ENCODE results near the gene AVP. TPM values are rescaled to one million over a fixed set of nuclear protein-coding genes. Genes with fewer than 3 reads are reported as not detected.
A peak's percentile ranks its signal among the peaks of the same experiment; 100 is the strongest.

The AVP gene
- total and polyA plus RNA-seq, 2 of the 13 experiments (the other 11 are each of a cell fraction or from before 2014, with no cell fraction given), result 0.12 TPM; not detected in 1

DNA sequence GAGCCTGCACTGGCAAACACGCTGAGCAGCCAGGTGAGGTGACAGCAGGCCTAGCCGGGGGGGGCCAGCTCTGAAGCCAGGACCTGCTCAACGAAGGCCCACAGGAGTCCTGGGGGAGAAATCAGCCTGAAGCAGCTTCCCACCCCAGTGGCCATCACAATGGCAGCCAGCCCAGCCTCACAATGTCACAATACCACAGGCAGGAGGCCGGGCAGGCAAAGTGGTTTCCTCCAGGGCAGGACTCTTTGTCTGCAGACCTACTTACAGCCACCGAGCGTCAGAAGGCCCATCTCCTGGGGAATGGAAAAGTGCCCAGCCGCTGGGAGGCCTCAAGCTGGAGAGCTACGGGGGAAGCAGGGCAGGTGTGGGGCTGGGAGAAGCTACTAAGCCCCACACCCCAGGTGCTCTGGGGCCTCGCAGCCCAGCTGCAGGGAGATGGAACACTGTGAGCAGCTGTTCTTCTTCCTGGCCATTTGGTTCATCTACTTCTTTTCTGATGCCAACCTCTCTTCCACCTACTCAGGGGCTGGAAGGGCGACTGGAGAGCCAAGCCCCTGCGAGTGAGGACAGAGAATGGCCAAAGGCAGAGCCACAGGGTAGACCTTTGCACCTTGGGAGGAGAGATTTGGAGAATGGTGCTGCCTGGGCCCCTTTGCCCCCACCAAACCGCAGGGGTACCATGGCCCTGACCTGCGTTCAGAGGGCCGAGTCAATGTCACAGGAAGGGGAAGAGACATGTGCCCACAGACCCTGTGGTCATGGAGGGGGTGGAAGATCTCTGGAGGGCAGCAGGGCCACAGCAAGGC, 22.3 kb upstream of the AVP start (continued):
- TF ChIP-seq SRSF1 (optimal IDR thresholded peaks at IDR 0.05; ENCODE audit: low read depth, low read length), result peak; percentile 10
- peak; percentile 88 for TF ChIP-seq HDAC2 (CRISPR knock-in tag; IDR thresholded peaks at IDR 0.05)
- peak; percentile 33; the same call in 1 of the 2 replicates for TF ChIP-seq SAP130 (CRISPR knock-in tag; IDR thresholded peaks at IDR 0.05; ENCODE audit: low read depth)
- TF ChIP-seq ZNF567 (CRISPR knock-in tag; IDR thresholded peaks at IDR 0.05; ENCODE audit: borderline replicate concordance), result 0 out of 2 replicates have a peak, but pooled peaks have one; percentile 86
- peak in 1 of 2 experiments; percentile 83; a peak in 2 of 4 replicates for TF ChIP-seq EP300 (IDR thresholded peaks at IDR 0.05; ENCODE audit: low read depth in 2 of 2, low read length in 2 of 2)
- peak; percentile 78 for TF ChIP-seq EP300 (CRISPR knock-in tag; IDR thresholded peaks at IDR 0.05; ENCODE audit: borderline replicate concordance)
- TF ChIP-seq, protein P1, sequence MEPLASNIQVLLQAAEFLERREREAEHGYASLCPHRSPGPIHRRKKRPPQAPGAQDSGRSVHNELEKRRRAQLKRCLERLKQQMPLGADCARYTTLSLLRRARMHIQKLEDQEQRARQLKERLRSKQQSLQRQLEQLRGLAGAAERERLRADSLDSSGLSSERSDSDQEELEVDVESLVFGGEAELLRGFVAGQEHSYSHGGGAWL (CRISPR knock-in tag; IDR thresholded peaks at IDR 0.05), result no peak
- TF ChIP-seq ZNF709 (CRISPR knock-in tag; IDR thresholded peaks at IDR 0.05), result no peak
- TF ChIP-seq, protein P2, sequence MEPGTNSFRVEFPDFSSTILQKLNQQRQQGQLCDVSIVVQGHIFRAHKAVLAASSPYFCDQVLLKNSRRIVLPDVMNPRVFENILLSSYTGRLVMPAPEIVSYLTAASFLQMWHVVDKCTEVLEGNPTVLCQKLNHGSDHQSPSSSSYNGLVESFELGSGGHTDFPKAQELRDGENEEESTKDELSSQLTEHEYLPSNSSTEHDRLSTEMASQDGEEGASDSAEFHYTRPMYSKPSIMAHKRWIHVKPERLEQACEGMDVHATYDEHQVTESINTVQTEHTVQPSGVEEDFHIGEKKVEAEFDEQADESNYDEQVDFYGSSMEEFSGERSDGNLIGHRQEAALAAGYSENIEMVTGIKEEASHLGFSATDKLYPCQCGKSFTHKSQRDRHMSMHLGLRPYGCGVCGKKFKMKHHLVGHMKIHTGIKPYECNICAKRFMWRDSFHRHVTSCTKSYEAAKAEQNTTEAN (CRISPR knock-in tag; conservative IDR thresholded peaks at IDR 0.05), result no peak
- no peak for TF ChIP-seq PRPF4 (IDR thresholded peaks at IDR 0.05; ENCODE audit: low read depth, low read length, poor library complexity, severe bottlenecking)
- no peak for TF ChIP-seq HNRNPUL1 (IDR thresholded peaks at IDR 0.05; ENCODE audit: low read depth, low read length)
- TF ChIP-seq TOPORS (CRISPR knock-in tag; IDR thresholded peaks at IDR 0.05), result no peak; the same call in 1 of the 2 replicates
- no peak for TF ChIP-seq ZSCAN20 (CRISPR knock-in tag; IDR thresholded peaks at IDR 0.05; ENCODE audit: borderline replicate concordance)
- TF ChIP-seq SP140L (CRISPR knock-in tag; IDR thresholded peaks at IDR 0.05; ENCODE audit: borderline replicate concordance), result no peak
- TF ChIP-seq NCOA5 (CRISPR knock-in tag; IDR thresholded peaks at IDR 0.05), result no peak
- no peak for TF ChIP-seq ZNF234 (CRISPR knock-in tag; conservative IDR thresholded peaks at IDR 0.05)
- 0 out of 2 replicates have a peak, but pooled peaks have one; percentile 77 for TF ChIP-seq ZFP90 (CRISPR knock-in tag; IDR thresholded peaks at IDR 0.05; ENCODE audit: borderline replicate concordance)
- TF ChIP-seq KDM2A (CRISPR knock-in tag; IDR thresholded peaks at IDR 0.05; ENCODE audit: borderline replicate concordance, low read depth), result peak; percentile 57; the same call in 1 of the 2 replicates
- TF ChIP-seq IRX3 (CRISPR knock-in tag; IDR thresholded peaks at IDR 0.05; ENCODE audit: borderline replicate concordance, low read depth), result 0 out of 2 replicates have a peak, but pooled peaks have one; percentile 51
- TF ChIP-seq ZNF550 (CRISPR knock-in tag; IDR thresholded peaks at IDR 0.05; ENCODE audit: borderline replicate concordance), result no peak
- no peak; the same call in 1 of the 2 replicates for TF ChIP-seq KAT8 (CRISPR knock-in tag; IDR thresholded peaks at IDR 0.05)
- TF ChIP-seq, protein P3, sequence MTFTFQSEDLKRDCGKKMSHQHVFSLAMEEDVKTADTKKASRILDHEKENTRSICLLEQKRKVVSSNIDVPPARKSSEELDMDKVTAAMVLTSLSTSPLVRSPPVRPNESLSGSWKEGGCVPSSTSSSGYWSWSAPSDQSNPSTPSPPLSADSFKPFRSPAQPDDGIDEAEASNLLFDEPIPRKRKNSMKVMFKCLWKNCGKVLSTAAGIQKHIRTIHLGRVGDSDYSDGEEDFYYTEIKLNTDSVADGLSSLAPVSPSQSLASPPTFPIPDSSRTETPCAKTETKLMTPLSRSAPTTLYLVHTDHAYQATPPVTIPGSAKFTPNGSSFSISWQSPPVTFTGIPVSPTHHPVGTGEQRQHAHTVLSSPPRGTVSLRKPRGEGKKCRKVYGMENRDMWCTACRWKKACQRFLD (CRISPR knock-in tag; IDR thresholded peaks at IDR 0.05; ENCODE audit: borderline replicate concordance), result no peak
- TF ChIP-seq, protein P4, sequence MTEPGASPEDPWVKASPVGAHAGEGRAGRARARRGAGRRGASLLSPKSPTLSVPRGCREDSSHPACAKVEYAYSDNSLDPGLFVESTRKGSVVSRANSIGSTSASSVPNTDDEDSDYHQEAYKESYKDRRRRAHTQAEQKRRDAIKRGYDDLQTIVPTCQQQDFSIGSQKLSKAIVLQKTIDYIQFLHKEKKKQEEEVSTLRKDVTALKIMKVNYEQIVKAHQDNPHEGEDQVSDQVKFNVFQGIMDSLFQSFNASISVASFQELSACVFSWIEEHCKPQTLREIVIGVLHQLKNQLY (CRISPR knock-in tag; IDR thresholded peaks at IDR 0.05), result 0 out of 2 replicates have a peak, but pooled peaks have one; percentile 59
- TF ChIP-seq ZNF296 (CRISPR knock-in tag; conservative IDR thresholded peaks at IDR 0.05), result peak; percentile 66; the same call in 1 of the 2 replicates
- TF ChIP-seq, protein P5, sequence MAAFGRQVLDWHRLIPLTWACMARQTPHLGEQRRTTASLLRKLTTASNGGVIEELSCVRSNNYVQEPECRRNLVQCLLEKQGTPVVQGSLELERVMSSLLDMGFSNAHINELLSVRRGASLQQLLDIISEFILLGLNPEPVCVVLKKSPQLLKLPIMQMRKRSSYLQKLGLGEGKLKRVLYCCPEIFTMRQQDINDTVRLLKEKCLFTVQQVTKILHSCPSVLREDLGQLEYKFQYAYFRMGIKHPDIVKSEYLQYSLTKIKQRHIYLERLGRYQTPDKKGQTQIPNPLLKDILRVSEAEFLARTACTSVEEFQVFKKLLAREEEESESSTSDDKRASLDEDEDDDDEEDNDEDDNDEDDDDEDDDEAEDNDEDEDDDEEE (CRISPR knock-in tag; IDR thresholded peaks at IDR 0.05), result no peak
- peak; percentile 68; the same call in 1 of the 2 replicates for TF ChIP-seq MIXL1 (CRISPR knock-in tag; IDR thresholded peaks at IDR 0.05)

Measured in HepG2 (cell line).